Measurements from ENCODE around the gene ADAMTS2.

The ADAMTS2 gene

DNA sequence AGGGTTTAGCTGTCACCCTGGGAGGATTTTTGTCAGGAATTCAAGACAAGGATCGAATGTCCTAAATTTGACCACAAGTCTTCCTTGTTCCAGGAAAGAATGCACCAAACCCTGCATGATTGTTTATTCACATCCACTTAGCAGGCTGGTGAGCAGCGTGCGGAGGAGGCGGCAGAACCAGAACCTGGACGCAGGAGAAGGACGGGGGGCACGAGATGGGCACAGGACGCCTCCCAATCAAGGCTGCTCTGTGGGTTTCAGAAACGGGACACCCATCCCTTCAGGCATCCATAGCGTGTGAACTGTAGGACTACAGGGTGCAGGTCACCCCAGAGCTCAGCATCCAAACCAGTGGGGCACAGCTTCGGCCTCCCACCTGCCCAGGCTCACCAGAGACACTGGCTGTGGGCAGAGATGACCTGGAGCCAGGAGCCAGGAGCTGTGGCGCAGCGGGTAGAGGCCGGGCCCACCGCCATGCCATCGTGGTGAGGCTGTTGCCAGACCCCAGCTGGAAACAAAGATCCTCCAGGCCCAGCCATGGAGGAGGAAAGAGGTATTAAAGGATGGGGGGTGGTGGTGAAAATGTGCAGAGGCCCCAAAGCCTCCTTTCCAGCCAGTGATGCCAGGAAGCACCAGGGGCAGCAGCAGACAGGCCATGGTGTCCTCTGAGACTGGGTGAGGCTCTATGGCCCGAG is 32.3 kb upstream of the ADAMTS2 start:
- ChIA-PET POLR2A (no interaction called here), CTCF (interaction anchor here (1.1 to 2.2 kb wide), 2 partner anchors 27 to 33 kb away, joined by 3 to 5 read pairs; no protein-coding TSS in a partner anchor)
- no peak for DNase-seq (ENCODE audit: low read depth, low spot score)
- no peak for TF ChIP-seq CTCF (IDR thresholded peaks at IDR 0.05; ENCODE audit: insufficient read depth, low read length, missing control alignments)
- H3K4me3 ChIP-seq (ENCODE audit: low read depth, low read length) = peak overlapping the region; percentile 29

- no peak for DNase-seq (ENCODE audit: low read depth, low spot score)
- POLR2A ChIA-PET = no interaction called here
- no peak for TF ChIP-seq CTCF (IDR thresholded peaks at IDR 0.05; ENCODE audit: insufficient read depth, low read length, missing control alignments)
- CTCF ChIA-PET = interaction anchor here (0.6 to 2.2 kb wide), 2 partner anchors 33 to 209 kb away, joined by 3 to 5 read pairs; no protein-coding TSS in a partner anchor
- no peak overlapping the region for H3K4me3 ChIP-seq (ENCODE audit: low read depth, low read length)
Observed at GRCh38 chr5:179376701-179377420, 31.6 kb upstream of the ADAMTS2 start.

DNA sequence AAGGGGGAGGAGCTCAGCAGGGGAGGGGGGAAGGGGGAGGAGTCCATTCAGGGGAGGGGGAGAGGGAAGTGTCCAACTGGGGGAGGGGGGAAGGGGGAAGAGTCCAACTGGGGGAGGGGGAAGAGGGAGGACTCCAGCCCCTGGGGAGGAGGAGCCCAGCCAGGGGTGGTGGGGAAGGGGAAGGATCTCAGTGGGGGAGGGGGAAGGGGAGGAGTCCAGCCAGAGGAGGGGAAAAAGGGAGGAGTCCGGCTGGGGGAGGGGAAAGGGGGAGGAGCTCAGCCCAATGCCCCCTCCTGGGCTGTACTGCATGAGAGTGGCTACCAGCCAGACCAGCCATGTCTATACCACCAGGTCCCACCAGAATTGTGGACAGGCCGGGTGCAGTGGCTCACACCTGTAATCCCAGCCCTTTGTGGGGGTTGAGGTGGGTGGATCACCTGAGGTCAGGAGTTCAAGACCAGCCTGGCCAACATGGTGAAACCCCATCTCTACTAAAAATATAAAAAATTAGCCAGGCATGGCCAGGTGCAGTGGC is 30.6 kb upstream of the ADAMTS2 start:
- no peak for DNase-seq (ENCODE audit: low read depth, low spot score)
- ChIA-PET CTCF (no interaction called here), POLR2A (no interaction called here)
- no peak for TF ChIP-seq CTCF (IDR thresholded peaks at IDR 0.05; ENCODE audit: insufficient read depth, low read length, missing control alignments)
- H3K4me3 ChIP-seq (ENCODE audit: low read depth, low read length) = no peak overlapping the region

DNA sequence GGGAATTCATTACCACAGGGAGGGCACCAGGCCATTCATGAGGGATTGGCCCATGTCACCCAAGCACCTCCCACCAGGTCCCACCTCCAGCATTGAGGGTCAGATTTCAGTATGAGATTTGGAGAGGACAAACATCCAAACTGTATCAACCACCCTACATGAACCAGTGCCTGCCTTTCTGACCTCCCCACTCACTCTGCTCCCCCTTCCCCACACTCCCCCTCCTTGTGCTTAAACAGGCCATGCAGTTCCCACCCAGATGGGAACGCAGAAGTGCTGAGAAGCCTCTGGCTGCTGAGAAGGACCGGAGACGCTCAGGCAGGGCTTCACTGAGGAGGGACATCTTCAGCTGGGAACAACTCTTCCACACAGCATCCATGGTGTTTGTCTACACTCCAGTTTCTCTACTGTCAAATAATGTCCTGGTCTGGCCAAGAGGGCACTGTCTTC is 30.0 kb upstream of the ADAMTS2 start:
- no peak overlapping the region for H3K4me3 ChIP-seq (ENCODE audit: low read depth, low read length)
- POLR2A ChIA-PET = no interaction called here
- CTCF ChIA-PET = no interaction called here
- TF ChIP-seq CTCF (IDR thresholded peaks at IDR 0.05; ENCODE audit: insufficient read depth, low read length, missing control alignments) = no peak
- no peak for DNase-seq (ENCODE audit: low read depth, low spot score)

DNA sequence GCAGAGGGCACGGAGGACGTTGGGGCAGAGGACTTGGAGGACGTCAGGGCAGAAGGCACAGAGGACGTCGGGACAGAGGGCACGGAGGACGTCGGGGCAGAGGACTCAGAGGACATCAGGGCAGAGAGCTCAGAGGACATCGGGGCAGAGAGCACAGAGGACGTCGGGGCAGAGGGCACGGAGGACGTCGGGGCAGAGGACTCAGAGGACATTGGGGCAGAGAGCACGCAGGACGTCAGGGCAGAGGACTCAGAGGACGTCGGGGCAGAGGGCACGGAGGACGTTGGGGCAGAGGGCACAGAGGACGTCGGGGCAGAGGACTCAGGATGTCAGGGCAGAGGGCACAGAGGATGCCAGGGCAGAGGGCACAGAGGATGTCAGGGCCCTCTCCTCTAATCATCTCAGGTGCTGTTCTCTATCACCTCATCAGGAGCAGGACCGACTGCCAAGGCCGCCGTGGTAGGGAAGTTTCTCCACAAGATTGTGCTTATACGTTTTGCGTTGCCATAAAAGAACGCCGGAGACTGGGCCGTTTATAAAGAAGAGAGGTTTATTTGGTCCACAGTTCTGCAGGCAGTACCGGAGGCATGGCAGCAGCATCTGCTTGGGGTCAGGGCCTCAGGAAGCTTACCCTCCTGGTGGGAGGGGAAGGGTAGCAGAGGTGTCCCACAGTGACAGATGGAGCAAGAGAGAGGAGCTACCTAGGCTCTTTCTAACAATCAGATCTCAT is 29.4 kb upstream of the ADAMTS2 start:
- POLR2A ChIA-PET = no interaction called here

More for the DNA sequence above, 29.4 kb upstream of the ADAMTS2 start:
- CTCF ChIA-PET = no interaction called here
- no peak for DNase-seq (ENCODE audit: low read depth, low spot score)
- TF ChIP-seq CTCF (IDR thresholded peaks at IDR 0.05; ENCODE audit: insufficient read depth, low read length, missing control alignments) = no peak
- H3K4me3 ChIP-seq (ENCODE audit: low read depth, low read length) = no peak overlapping the region
